ENCODE data around the gene FHAD1. TPM values are rescaled to one million over a fixed set of nuclear protein-coding genes. Genes with fewer than 3 reads are reported as not detected.

Gene FHAD1
- total RNA-seq, 4 donors from 2014 or later = 0.96 TPM; not detected in 3

DNA sequence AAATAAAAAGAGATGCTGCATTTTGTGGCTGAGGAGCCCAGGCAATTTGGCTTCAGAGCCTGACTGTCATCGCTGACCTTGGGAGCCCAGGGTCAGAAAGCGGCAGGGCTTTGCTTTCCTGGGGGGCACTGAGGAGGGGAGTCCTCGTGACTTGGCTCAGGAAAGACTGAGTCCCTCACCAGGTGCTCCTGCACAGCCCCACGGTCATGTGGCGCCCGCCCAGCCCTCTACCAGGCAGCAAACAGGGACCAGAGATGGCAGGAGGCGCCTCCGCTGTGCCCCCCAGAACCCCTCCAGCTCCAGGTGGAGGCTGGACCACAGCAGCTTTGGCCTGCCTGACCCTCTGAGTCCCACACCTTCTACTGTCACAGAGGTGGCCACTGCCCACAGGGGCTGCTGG lies 175.8 kb downstream of the FHAD1 start:
- DNase-seq (ENCODE audit: low spot score) (no peak), ATAC-seq (ENCODE audit: low FRiP score) (no peak)
- TF ChIP-seq, protein P1, sequence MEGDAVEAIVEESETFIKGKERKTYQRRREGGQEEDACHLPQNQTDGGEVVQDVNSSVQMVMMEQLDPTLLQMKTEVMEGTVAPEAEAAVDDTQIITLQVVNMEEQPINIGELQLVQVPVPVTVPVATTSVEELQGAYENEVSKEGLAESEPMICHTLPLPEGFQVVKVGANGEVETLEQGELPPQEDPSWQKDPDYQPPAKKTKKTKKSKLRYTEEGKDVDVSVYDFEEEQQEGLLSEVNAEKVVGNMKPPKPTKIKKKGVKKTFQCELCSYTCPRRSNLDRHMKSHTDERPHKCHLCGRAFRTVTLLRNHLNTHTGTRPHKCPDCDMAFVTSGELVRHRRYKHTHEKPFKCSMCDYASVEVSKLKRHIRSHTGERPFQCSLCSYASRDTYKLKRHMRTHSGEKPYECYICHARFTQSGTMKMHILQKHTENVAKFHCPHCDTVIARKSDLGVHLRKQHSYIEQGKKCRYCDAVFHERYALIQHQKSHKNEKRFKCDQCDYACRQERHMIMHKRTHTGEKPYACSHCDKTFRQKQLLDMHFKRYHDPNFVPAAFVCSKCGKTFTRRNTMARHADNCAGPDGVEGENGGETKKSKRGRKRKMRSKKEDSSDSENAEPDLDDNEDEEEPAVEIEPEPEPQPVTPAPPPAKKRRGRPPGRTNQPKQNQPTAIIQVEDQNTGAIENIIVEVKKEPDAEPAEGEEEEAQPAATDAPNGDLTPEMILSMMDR (IDR thresholded peaks at IDR 0.05) = no peak

- TF ChIP-seq, protein P1 (IDR thresholded peaks at IDR 0.05) = no peak
- DNase-seq (ENCODE audit: low spot score) (no peak), ATAC-seq (ENCODE audit: low FRiP score) (no peak)
Observed at GRCh38 chr1:15423355-15424077, 176.5 kb downstream of the FHAD1 start.

DNA sequence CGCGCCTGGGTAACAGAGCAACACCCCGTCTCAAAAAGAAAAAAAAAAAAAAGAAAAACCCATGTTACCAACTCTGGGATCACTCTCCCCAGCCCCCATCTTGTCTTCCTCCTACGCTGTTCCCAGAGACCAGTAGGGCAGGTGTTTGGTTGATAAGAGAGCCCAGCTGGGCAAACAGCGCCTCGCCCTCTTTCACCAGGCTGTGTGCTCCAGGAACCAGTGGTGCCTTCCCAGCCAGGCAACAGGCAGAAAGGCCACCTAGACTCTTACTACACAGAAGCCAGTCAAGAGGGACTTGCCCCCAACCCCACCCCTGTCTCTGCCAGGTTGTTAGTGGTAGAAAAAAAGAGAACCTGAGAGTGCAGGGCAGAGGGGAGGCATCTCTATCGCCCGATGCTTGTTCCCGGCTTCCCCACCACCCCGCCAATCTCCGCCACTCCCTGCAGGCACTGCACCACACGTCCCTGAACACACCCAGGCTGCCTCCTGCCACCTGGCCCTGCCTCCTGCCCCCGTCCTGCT lies 177.2 kb downstream of the FHAD1 start:
- no peak for ATAC-seq (ENCODE audit: low FRiP score)
- TF ChIP-seq, protein P1 (IDR thresholded peaks at IDR 0.05) = no peak
- DNase-seq (ENCODE audit: low spot score) = no peak

- no peak for ATAC-seq (ENCODE audit: low FRiP score)
- TF ChIP-seq, protein P1 (IDR thresholded peaks at IDR 0.05) = no peak
- no peak for DNase-seq (ENCODE audit: low spot score)
Observed at GRCh38 chr1:15424981-15425380, 178.0 kb downstream of the FHAD1 start.

GRCh38 chr1:15425521-15425920 lies 178.5 kb downstream of the FHAD1 start:
- no peak for DNase-seq (ENCODE audit: low spot score)
- no peak for ATAC-seq (ENCODE audit: low FRiP score)
- TF ChIP-seq, protein P1 (IDR thresholded peaks at IDR 0.05) = no peak

- no peak for ATAC-seq (ENCODE audit: low FRiP score)
- TF ChIP-seq, protein P1 (IDR thresholded peaks at IDR 0.05) = no peak
- DNase-seq (ENCODE audit: low spot score) = no peak
Observed at GRCh38 chr1:15425958-15426357, 178.9 kb downstream of the FHAD1 start.
